ENCODE data around the gene BMPR2.

GRCh38 chr2:202494300-202495229 is 118.4 kb downstream of the BMPR2 start:
- no peak for TF ChIP-seq CTCF (conservative IDR thresholded peaks at IDR 0.05; ENCODE audit: low read depth, low read length)
- TF ChIP-seq EZH2 (IDR thresholded peaks at IDR 0.05; ENCODE audit: borderline replicate concordance, low read depth, low read length, poor library complexity, severe bottlenecking): no peak
